Prostate gland (tissue), 2 donors: ENCODE measurements around the gene USP40.

Experiments
- CTCF ChIP-seq, 4 experiments: fragments of 200-600 bp in 2 of 4; fragments of 450-650 bp in 2 of 4; sonication (generic) in 2 of 4; IDR thresholded peaks; 1 replicate in 3 of 4; 2 replicates in 1 of 4; pipeline ENCODE4 v1.5.1; 2016 to 2019; ENCODE audit warnings: antibody characterized with exemption in 4 of 4, mild to moderate bottlenecking in 2 of 4, moderate library complexity in 2 of 4
- POLR2A ChIP-seq: fragments of 450-650 bp; IDR thresholded peaks from one replicate; pipeline ENCODE4 v1.6.1; 2016; ENCODE audit warnings: antibody characterized with exemption, mild to moderate bottlenecking

GRCh38 chr2:233535271-233535670 lies 31.3 kb downstream of the USP40 start:
- no peak for TF ChIP-seq POLR2A
- TF ChIP-seq CTCF (IDR thresholded peaks at IDR 0.05), result no peak
